Activated CD4-positive, alpha-beta T cell treated with anti-CD3 and anti-CD28 coated beads for 36 hours (primary cell): ENCODE measurements around the gene QTRT2. TPM values are rescaled to one million over a fixed set of nuclear protein-coding genes. Genes with fewer than 3 reads are reported as not detected.

Source experiments
- ATAC-seq: fragments of 200-7000 bp; cut with Tn5 transposase; one replicate; pipeline ENCODE4 v1.10.0; 2021; ENCODE audit warnings: mild to moderate bottlenecking, moderate library complexity
- CTCF ChIA-PET: fragments of 350-600 bp; sonication (Branson Sonifier 250); formaldehyde crosslinking; loops from one replicate; lab custom pipeline; 2021; ENCODE audit warnings: antibody characterized with exemption; lab: Charles Lee
- POLR2A ChIA-PET: fragments of 350-600 bp; sonication (Branson Sonifier 250); formaldehyde crosslinking; loops from one replicate; lab custom pipeline; 2021; ENCODE audit warnings: antibody characterized with exemption, inconsistent platforms; lab: Charles Lee
- DNase-seq: peaks from one replicate; pipeline ENCODE4 v3.0.0-alpha.2; 2020
- H3K27ac Mint-ChIP-seq: one replicate; pipeline ENCODE4 v1.8.0; 2021; ENCODE audit warnings: mixed read lengths
- H3K27me3 Mint-ChIP-seq: one replicate; pipeline ENCODE4 v1.8.0; 2021; ENCODE audit warnings: mixed read lengths
- H3K36me3 Mint-ChIP-seq: one replicate; pipeline ENCODE4 v1.8.0; 2021; ENCODE audit warnings: low read depth, mixed read lengths
- H3K4me1 Mint-ChIP-seq: one replicate; pipeline ENCODE4 v1.8.0; 2021; ENCODE audit warnings: mixed read lengths
- H3K4me3 Mint-ChIP-seq: one replicate; pipeline ENCODE4 v1.8.0; 2021; ENCODE audit warnings: mild to moderate bottlenecking, moderate library complexity, mixed read lengths
- H3K9me3 Mint-ChIP-seq: one replicate; pipeline ENCODE4 v1.8.0; 2021; ENCODE audit warnings: low read depth, mixed read lengths
- intact Hi-C, 2 experiments: fragments of 100-400 bp; cut with DNase I in 1 of 2; cut with micrococcal nuclease in 1 of 2; formaldehyde crosslinking; loops; one replicate each; pipeline versions ENCODE4 v1.14.2 to v1.15.1; 2022 to 2024; cut with DNase I, micrococcal nuclease
- total RNA-seq, 2 experiments: library from RNA; stranded (reverse); gene quantifications; one replicate each; pipeline ENCODE4 v1.2.3, GENCODE V29; 2021

QTRT2 gene
- total RNA-seq, 2 experiments from 2014 or later: 31.3 to 47.0 TPM

DNA sequence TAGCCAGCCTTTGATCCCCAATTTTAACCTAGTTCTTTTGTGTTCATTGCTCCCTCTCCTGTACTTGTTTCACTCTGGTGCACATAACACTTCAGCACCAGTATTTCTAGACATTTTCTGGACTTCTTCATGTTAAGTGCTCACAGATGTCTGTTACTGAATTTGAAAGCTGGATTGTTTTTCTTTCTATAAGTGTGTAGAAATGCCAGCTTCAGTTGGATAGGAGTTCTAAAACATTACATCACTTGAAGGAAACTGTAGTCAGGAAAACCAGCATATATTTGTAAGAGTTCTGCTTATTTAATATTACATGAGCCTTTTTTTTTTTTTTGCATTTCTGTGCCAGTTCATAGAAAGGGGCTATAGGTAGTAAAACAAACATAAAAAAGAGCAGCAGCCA, 21.6 kb downstream of the QTRT2 start:
- DNase-seq (no peak), ATAC-seq (no peak)
- Mint-ChIP-seq H3K27ac (no peak overlapping the region), H3K27me3 (no peaks in the 10 kb centered on the region), H3K4me3 (no peak overlapping the region), H3K36me3 (peaks cover 67% of the 10 kb centered on the region), H3K9me3 (no peaks in the 10 kb centered on the region), H3K4me1 (no peaks in the 10 kb centered on the region)
- POLR2A ChIA-PET: no interaction called here
- CTCF ChIA-PET: interaction anchor here (0.7 to 1.1 kb wide), 2 partner anchors 23 to 127 kb away, joined by 3 read pairs; no protein-coding TSS in a partner anchor
- intact Hi-C loops: no loop called here

DNA sequence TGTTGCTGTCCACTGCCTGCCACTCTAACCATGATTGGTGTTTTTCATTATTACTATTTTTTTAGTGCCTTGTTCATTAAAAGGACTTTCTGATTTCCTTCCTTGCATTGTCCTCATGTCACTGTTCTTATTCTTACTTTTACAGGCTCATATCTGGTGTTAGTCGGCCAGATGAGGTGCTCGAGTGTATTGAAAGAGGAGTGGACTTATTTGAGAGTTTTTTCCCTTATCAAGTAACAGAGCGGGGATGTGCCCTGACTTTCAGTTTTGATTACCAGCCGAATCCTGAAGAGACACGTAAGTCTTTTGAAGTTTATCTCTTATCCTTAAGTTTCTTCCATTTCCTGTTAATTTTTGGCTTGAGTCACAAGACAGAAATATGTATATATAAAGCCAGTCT, 23.2 kb downstream of the QTRT2 start:
- H3K4me3 Mint-ChIP-seq: no peak overlapping the region
- no peaks in the 10 kb centered on the region for H3K9me3 Mint-ChIP-seq
- H3K27ac Mint-ChIP-seq: no peak overlapping the region
- H3K4me1 Mint-ChIP-seq: no peaks in the 10 kb centered on the region
- POLR2A ChIA-PET: no interaction called here
- no peaks in the 10 kb centered on the region for H3K27me3 Mint-ChIP-seq
- intact Hi-C loops: no loop called here
- CTCF ChIA-PET: interaction anchor here (0.6 kb wide), 1 partner anchor 125 kb away, joined by 3 read pairs; no protein-coding TSS in a partner anchor
- DNase-seq (no peak), ATAC-seq (no peak)
- H3K36me3 Mint-ChIP-seq: peaks cover 67% of the 10 kb centered on the region

DNA sequence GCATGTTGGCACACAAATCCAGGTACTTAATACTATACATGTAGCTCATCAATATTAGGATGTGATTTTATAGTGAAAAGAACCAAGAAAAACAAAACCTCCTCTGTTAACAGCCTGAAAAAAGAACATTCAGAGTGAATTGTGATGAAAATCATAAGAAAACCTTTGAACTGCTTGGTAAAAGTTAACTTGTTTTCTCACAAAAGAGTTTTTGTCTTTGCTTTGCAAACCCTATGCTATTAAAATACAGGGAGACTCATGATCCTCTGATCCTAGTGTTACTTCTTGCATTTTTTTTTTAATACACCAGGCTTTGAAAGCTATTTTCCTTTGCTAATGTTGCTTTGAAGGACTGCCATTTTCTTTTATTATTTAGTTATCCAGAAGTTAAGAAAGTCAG, 23.7 kb downstream of the QTRT2 start:
- H3K9me3 Mint-ChIP-seq: no peaks in the 10 kb centered on the region
- H3K4me3 Mint-ChIP-seq: no peak overlapping the region
- no peak overlapping the region for H3K27ac Mint-ChIP-seq
- CTCF ChIA-PET: no interaction called here
- intact Hi-C loops: no loop called here
- H3K27me3 Mint-ChIP-seq: no peaks in the 10 kb centered on the region
- H3K36me3 Mint-ChIP-seq: peaks cover 65% of the 10 kb centered on the region
- H3K4me1 Mint-ChIP-seq: no peaks in the 10 kb centered on the region
- ATAC-seq (no peak), DNase-seq (no peak)
- POLR2A ChIA-PET: no interaction called here

DNA sequence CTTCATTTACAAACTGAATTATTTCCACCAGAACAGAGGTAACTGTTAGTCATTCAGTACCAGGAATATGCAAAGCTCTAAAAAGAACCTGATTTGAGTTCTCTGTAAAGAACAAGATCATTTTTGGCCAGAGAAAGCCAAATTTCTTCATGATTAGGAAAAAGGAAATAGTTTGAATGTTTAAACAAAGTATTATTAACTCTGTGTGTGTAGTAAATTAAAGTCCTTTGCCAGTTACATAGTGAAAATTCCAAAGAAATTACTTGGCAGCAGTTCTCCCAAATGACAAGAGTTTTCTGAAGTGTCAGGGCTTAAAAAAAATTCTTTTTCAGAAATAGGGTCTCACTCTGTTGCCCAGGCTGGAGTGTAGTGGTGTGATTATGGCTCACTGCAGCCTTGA, 24.5 kb downstream of the QTRT2 start:
- intact Hi-C loops: no loop called here
- no peak for ATAC-seq
- POLR2A ChIA-PET: no interaction called here
- Mint-ChIP-seq H3K4me1 (no peaks in the 10 kb centered on the region), H3K27ac (no peak overlapping the region), H3K36me3 (peaks cover 70% of the 10 kb centered on the region), H3K27me3 (no peaks in the 10 kb centered on the region), H3K9me3 (no peaks in the 10 kb centered on the region), H3K4me3 (no peak overlapping the region)
- no peak for DNase-seq
- CTCF ChIA-PET: no interaction called here

DNA sequence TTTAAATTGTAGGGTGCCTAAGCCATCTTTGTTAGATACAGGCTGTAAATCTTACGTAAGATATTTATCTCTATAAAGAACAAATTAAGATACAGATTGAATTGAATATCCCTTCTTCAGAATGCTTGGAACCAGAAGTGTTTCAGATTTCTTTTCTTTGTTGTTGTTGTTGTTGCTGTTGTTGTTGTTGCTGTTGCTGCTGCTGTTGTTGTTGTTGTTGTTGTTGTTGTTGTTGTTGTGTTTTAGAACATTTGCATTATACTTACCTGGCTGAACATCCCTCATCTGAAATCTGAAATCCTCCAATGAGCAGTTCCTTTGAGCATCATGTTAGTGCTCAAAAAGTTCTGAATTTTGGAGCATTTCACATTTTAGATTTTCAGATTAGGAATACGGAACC, 26.6 kb downstream of the QTRT2 start:
- no peaks in the 10 kb centered on the region for H3K9me3 Mint-ChIP-seq
- ChIA-PET POLR2A (no interaction called here), CTCF (no interaction called here)
- H3K27me3 Mint-ChIP-seq: no peaks in the 10 kb centered on the region
- intact Hi-C loops: no loop called here
- H3K4me3 Mint-ChIP-seq: no peak overlapping the region
- peaks cover 73% of the 10 kb centered on the region for H3K36me3 Mint-ChIP-seq
- no peak overlapping the region for H3K27ac Mint-ChIP-seq
- no peak for DNase-seq
- ATAC-seq: no peak
- H3K4me1 Mint-ChIP-seq: no peaks in the 10 kb centered on the region

DNA sequence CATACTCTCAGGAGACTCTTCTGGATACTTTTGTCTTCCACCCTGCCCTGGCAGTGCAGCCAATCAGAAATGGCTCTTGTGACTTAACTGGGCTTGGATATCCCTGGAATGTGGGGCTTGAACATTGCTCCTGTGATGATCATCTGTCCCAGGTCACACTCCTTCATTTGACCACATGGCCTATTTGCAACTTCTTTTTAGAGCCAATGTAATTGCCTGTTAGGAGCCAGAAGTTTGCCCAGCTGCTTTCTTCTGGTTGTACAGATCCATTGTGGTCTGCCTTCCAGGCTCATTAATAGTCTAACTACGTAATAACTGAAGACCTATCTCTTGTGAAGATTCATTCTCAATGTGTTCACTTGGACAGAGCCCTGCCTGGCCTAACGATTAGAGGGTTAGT, 29.8 kb downstream of the QTRT2 start:
- no peak for ATAC-seq
- DNase-seq: no peak
- Mint-ChIP-seq H3K36me3 (peaks cover 53% of the 10 kb centered on the region), H3K27me3 (no peaks in the 10 kb centered on the region), H3K4me3 (no peak overlapping the region), H3K4me1 (no peaks in the 10 kb centered on the region), H3K9me3 (no peaks in the 10 kb centered on the region), H3K27ac (no peak overlapping the region)
- intact Hi-C loops: no loop called here
- ChIA-PET CTCF (interaction anchor here (0.5 kb wide), 1 partner anchor 197 kb away, joined by 3 read pairs; no protein-coding TSS in a partner anchor), POLR2A (interaction anchor here (0.7 kb wide), 1 partner anchor 13 kb away, joined by 3 read pairs; no protein-coding TSS in a partner anchor)

DNA sequence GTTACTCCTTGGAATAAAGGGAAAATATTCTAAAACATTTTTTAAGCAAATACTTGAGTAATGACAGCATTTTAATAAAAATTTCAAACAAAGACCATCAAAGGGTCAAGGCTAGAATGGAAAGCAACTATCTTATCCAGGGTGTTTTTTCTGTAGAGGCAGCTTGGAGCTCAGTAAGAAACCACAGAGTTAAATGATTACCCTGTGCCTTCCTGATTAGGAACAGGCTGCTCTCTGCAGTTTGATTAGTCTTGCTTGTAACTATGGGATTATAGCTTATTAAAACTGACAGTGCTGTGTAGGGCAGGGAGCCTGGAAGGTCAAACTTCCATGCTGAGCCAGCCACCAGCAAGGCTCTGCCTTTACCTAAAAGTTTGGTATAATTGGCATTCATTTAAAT, 33.1 kb downstream of the QTRT2 start:
- Mint-ChIP-seq H3K27me3 (peaks cover 6% of the 10 kb centered on the region), H3K9me3 (no peaks in the 10 kb centered on the region), H3K36me3 (peaks cover 30% of the 10 kb centered on the region), H3K4me1 (no peaks in the 10 kb centered on the region), H3K27ac (no peak overlapping the region), H3K4me3 (no peak overlapping the region)
- ATAC-seq (no peak), DNase-seq (no peak)
- ChIA-PET POLR2A (no interaction called here), CTCF (interaction anchor here (0.8 to 1.4 kb wide), 2 partner anchors 30 to 54 kb away, joined by 3 read pairs; no protein-coding TSS in a partner anchor)
- intact Hi-C loops: no loop called here

DNA sequence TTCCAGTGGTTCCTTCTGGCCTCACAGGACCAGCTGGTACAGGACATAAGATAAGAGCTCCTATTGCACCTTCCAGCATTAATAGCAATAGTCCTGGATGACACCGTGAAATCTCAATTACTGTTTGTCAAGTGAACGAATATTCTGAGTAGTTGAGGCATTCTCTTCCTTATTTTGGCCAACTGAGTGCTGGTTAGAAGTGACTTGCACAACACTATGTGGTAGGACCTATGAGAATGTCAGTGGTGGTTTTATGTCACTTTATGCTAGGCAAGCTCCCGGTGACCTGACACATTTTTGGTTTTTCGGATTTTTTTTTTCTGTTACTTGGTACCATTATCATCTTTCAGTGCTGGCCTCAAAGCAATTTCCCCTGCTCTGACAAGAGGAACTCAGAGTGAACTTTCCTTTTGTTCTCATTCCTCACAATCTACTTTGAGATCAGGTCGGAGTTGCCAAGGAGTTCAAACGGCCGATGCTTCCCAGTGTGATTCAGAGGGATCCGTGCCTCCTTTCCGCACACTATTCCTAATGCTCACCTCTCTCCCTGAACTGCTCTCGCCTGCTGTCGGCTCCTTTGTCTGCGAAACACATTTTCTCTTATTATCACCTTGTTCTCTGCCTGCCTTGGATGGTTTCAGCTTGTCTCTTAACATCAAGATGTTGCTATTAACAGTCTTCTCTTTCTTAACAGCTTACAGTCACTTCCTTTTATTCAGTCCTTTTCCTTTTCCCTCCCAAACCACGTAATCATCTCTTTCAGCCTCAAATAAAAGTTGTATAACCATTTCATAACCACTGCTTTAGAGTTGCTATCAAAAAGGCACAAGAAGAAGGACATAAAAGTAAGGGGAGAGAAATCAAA, 35.8 kb downstream of the QTRT2 start:
- H3K4me3 Mint-ChIP-seq: no peak overlapping the region
- H3K27ac Mint-ChIP-seq: no peak overlapping the region
- ChIA-PET CTCF (interaction anchor here (0.8 kb wide), 1 partner anchor 206 kb away, joined by 4 read pairs; no protein-coding TSS in a partner anchor), POLR2A (no interaction called here)
- peaks cover 7% of the 10 kb centered on the region for H3K36me3 Mint-ChIP-seq
- peaks cover 6% of the 10 kb centered on the region for H3K27me3 Mint-ChIP-seq
- ATAC-seq (no peak), DNase-seq (no peak)
- no peaks in the 10 kb centered on the region for H3K4me1 Mint-ChIP-seq
- no peaks in the 10 kb centered on the region for H3K9me3 Mint-ChIP-seq
- intact Hi-C loops: no loop called here

DNA sequence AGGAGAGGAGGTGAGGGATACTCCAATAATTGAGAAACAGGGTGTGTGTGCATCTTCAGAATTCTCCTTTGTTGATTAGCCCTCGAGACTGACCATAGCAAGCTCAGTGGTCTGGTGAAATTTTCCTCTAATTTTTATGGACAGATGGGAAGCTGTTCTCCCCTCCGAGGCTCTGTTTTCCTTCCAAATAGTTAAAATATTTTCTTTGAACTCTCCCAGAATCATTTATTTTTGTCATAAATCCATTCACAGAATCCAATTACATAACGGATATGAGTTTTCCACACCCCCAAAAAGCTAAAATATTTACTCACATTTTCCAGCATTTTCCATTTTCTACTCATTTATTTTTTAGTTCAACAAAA, 36.5 kb downstream of the QTRT2 start:
- Mint-ChIP-seq H3K9me3 (no peaks in the 10 kb centered on the region), H3K4me1 (no peaks in the 10 kb centered on the region), H3K27me3 (peaks cover 6% of the 10 kb centered on the region), H3K27ac (no peak overlapping the region), H3K4me3 (no peak overlapping the region), H3K36me3 (peaks cover under 1% of the 10 kb centered on the region)
- intact Hi-C loops: no loop called here
- no peak for ATAC-seq
- ChIA-PET CTCF (interaction anchor here (0.8 kb wide), 1 partner anchor 205 kb away, joined by 4 read pairs; no protein-coding TSS in a partner anchor), POLR2A (no interaction called here)
- no peak for DNase-seq

DNA sequence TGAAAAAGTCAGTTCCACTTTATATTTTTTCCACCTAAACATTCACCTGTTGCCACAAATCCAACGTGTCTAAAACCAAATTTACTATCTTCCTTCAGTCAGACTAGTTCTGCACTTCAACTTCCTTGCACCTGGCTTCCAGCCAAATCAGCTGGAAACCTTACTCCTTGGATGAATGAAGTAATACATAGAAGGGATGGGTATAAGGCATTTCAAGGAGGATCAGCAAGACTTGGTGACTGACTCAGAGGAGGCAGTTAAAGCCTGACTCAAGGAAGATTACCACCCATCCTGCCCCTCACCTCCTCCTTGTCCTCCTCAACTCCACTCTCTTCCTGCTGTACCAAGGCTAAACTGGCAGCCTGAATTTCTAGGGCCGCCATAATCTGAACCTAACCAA, 37.1 kb downstream of the QTRT2 start:
- H3K4me3 Mint-ChIP-seq: no peak overlapping the region
- CTCF ChIA-PET: no interaction called here

DNA sequence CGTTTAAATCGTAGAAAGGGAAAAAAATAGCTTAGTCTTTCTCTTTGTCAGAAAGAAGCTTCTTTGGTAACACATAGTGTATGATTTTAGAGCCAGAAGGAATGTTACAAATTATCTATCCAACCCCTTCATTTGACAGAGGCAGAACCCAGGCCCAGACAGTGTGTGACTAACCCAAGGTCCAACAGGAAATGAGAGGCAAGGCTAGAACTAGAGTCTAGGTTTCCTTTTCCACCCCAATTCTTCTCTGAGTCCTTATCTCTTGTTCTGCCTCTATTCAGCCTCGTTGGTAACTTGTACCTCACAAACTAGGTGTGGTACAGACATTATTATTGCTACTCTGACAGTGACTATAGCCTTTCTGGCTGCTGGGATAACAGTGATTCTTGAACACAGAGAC, 39.3 kb downstream of the QTRT2 start:
- no peak overlapping the region for H3K4me3 Mint-ChIP-seq
- no peaks in the 10 kb centered on the region for H3K4me1 Mint-ChIP-seq
- CTCF ChIA-PET: no interaction called here
- H3K9me3 Mint-ChIP-seq: no peaks in the 10 kb centered on the region
- intact Hi-C loops: no loop called here
- DNase-seq: no peak
- peaks cover 9% of the 10 kb centered on the region for H3K27me3 Mint-ChIP-seq
- no peak for ATAC-seq
- H3K36me3 Mint-ChIP-seq: no peaks in the 10 kb centered on the region
- POLR2A ChIA-PET: no interaction called here
- no peak overlapping the region for H3K27ac Mint-ChIP-seq

More for the DNA sequence above, 37.1 kb downstream of the QTRT2 start:
- peaks cover 6% of the 10 kb centered on the region for H3K27me3 Mint-ChIP-seq
- no peak for DNase-seq
- no peak for ATAC-seq
- H3K9me3 Mint-ChIP-seq: no peaks in the 10 kb centered on the region
- H3K36me3 Mint-ChIP-seq: no peaks in the 10 kb centered on the region
- H3K27ac Mint-ChIP-seq: no peak overlapping the region
- POLR2A ChIA-PET: no interaction called here
- H3K4me1 Mint-ChIP-seq: no peaks in the 10 kb centered on the region
- intact Hi-C loops: no loop called here

DNA sequence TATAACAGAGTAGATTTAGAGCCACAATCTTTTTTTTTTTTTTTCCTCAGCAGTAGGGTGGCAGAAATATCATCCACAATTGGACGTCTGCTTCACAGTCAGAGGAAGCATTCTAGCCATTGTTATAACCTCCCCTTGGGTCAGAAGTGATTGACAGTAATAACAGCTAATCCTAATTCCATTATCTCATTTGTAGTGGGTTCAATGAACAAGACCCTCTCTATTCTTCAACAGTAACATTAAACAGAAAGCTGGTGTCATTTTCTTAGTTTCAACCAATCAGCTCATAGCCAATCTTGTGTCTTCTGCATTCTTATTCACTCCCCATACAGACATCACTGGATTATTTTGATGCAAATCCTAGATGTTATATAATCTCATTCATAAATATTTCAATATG, 44.6 kb downstream of the QTRT2 start:
- ATAC-seq: no peak
- CTCF ChIA-PET: interaction anchor here (1.8 kb wide), 1 partner anchor 21 kb away, joined by 4 read pairs; no protein-coding TSS in a partner anchor
- H3K9me3 Mint-ChIP-seq: no peaks in the 10 kb centered on the region
- intact Hi-C loops: no loop called here
- DNase-seq: no peak
- no peaks in the 10 kb centered on the region for H3K4me1 Mint-ChIP-seq
- peaks cover 8% of the 10 kb centered on the region for H3K27me3 Mint-ChIP-seq
- POLR2A ChIA-PET: no interaction called here
- no peaks in the 10 kb centered on the region for H3K36me3 Mint-ChIP-seq
- H3K4me3 Mint-ChIP-seq: no peak overlapping the region
- no peak overlapping the region for H3K27ac Mint-ChIP-seq
